PC-3 (cell line): ENCODE data around the gene C11orf24.

Experiments
- EZH2 ChIP-seq: fragments of 300-600 bp; sonication (generic); IDR thresholded peaks from one replicate; pipeline ENCODE4 v1.6.1; 2017; ENCODE audit warnings: antibody characterized with exemption, mild to moderate bottlenecking, low read length; ENCODE audit not compliant: unreplicated experiment
- EZH2phosphoT487 ChIP-seq: fragments of 300-600 bp; sonication (generic); IDR thresholded peaks from 2 replicates; pipeline ENCODE4 v1.6.1; 2018; ENCODE audit warnings: mild to moderate bottlenecking, antibody characterized with exemption, low read length, borderline replicate concordance
- TF ChIP-seq, protein P1 (sequence below): fragments of 300-600 bp; sonication (generic); conservative IDR thresholded peaks from 2 replicates; pipeline ENCODE4 v1.5.1; 2017; ENCODE audit warnings: antibody characterized with exemption, low read depth, mild to moderate bottlenecking, low read length

DNA sequence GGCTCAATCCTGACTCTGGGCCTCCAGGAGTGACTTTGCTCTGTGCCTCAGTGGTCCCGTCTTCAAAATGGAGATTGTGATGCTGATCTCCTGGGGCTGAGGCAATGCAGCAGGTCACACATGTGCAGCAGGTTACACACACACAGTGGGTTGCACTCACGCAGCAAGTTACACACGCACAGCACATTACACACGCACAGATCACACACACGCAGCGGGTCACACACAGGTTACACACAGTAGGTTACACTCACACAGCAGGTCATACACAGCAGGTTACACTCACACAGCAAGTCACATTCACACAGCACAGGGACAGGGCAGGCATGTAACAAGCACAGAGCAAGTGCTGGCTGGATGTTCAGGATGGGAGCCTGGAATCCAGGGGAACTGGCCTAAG is 11.3 kb downstream of the C11orf24 start:
- TF ChIP-seq, protein P1, sequence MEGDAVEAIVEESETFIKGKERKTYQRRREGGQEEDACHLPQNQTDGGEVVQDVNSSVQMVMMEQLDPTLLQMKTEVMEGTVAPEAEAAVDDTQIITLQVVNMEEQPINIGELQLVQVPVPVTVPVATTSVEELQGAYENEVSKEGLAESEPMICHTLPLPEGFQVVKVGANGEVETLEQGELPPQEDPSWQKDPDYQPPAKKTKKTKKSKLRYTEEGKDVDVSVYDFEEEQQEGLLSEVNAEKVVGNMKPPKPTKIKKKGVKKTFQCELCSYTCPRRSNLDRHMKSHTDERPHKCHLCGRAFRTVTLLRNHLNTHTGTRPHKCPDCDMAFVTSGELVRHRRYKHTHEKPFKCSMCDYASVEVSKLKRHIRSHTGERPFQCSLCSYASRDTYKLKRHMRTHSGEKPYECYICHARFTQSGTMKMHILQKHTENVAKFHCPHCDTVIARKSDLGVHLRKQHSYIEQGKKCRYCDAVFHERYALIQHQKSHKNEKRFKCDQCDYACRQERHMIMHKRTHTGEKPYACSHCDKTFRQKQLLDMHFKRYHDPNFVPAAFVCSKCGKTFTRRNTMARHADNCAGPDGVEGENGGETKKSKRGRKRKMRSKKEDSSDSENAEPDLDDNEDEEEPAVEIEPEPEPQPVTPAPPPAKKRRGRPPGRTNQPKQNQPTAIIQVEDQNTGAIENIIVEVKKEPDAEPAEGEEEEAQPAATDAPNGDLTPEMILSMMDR = no peak
- no peak for TF ChIP-seq EZH2
- TF ChIP-seq EZH2phosphoT487 = no peak
